GM19193 (cell line): ENCODE results near the gene AIG1.

Experiments
- POLR2A ChIP-seq: IDR thresholded peaks from 4 replicates; pipeline ENCODE4 v1.6.1; 2011; ENCODE audit not compliant: insufficient read depth, insufficient read length; ENCODE audit errors: extremely low read depth

The AIG1 gene

GRCh38 chr6:143109196-143109595 is 48.5 kb downstream of the AIG1 start:
- TF ChIP-seq POLR2A, result no peak

GRCh38 chr6:143110572-143110971 is 49.9 kb downstream of the AIG1 start:
- no peak for TF ChIP-seq POLR2A

- TF ChIP-seq POLR2A, result no peak
Measured at GRCh38 chr6:143110996-143111395, 50.3 kb downstream of the AIG1 start.

GRCh38 chr6:143111443-143111842 is 50.8 kb downstream of the AIG1 start:
- TF ChIP-seq POLR2A, result no peak

- TF ChIP-seq POLR2A, result no peak
Measured at GRCh38 chr6:143112084-143112768, 51.5 kb downstream of the AIG1 start.

- no peak for TF ChIP-seq POLR2A
Measured at GRCh38 chr6:143112837-143113236, 52.1 kb downstream of the AIG1 start.

- no peak for TF ChIP-seq POLR2A
Measured at GRCh38 chr6:143115728-143116127, 55.0 kb downstream of the AIG1 start.

GRCh38 chr6:143117108-143117507 is 56.4 kb downstream of the AIG1 start:
- no peak for TF ChIP-seq POLR2A

GRCh38 chr6:143119260-143119659 is 58.6 kb downstream of the AIG1 start:
- TF ChIP-seq POLR2A, result no peak

- no peak for TF ChIP-seq POLR2A
Measured at GRCh38 chr6:143123081-143123480, 62.4 kb downstream of the AIG1 start.

- no peak for TF ChIP-seq POLR2A
Measured at GRCh38 chr6:143123941-143124340, 63.3 kb downstream of the AIG1 start.

- TF ChIP-seq POLR2A, result no peak
Measured at GRCh38 chr6:143125455-143125854, 64.8 kb downstream of the AIG1 start.

- no peak for TF ChIP-seq POLR2A
Measured at GRCh38 chr6:143125864-143126573, 65.3 kb downstream of the AIG1 start.

GRCh38 chr6:143126574-143126941 is 65.9 kb downstream of the AIG1 start:
- TF ChIP-seq POLR2A, result no peak

- no peak for TF ChIP-seq POLR2A
Measured at GRCh38 chr6:143127941-143128680, 67.4 kb downstream of the AIG1 start.

GRCh38 chr6:143128681-143129015 is 68.0 kb downstream of the AIG1 start:
- TF ChIP-seq POLR2A, result no peak
